ENCODE data around the gene ABL1.
A peak's percentile ranks its signal among the peaks of the same experiment; 100 is the strongest.
"Not testable (repeated sequence)": the region's sequence is repeated elsewhere in the genome, so short reads cannot be mapped to it uniquely, and the experiment has no call there.

ABL1 gene

DNA sequence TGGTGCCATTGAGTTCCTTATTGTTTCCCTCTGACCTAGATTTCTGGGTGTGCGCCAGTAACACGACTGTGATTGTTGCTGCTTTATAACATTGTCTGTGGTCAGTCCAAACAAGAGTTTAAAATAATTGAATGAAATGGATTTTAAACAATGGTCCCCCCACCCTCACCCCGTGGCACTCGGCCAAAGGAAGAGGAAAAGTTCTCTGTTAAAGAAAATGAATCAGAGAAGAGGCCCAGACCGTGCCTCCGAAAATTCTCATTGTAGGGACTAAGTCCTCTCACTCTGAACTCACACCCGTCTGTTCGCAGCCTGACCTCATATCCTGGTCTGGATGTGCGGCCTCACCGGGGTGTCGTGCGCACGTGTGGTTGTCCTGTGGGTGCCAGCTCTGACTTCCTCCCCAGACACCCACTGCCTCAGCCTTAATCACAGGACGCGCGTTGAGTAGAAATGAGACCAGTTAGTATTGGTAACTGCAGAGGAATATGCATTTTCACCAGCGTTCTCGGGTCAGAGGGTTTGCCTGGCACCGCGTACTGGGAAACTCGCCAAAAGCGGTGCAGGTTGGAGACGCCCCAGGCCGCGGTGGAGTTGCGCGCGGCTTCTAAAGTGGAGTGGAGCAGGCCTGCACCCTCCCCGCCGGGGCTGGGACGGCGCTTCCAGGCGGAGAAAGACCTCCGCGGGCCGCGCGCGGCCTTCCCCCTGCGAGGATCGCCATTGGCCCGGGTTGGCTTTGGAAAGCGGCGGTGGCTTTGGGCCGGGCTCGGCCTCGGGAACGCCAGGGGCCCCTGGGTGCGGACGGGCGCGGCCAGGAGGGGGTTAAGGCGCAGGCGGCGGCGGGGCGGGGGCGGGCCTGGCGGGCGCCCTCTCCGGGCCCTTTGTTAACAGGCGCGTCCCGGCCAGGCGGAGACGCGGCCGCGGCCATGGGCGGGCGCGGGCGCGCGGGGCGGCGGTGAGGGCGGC, at the start of gene ABL1:
ABL1 (plus strand) TSS at position 884 of the 966 bp plus-strand sequence. CDS start 193 bp downstream, outside the sequence.
- DNase-seq = peak; percentile 35

DNA sequence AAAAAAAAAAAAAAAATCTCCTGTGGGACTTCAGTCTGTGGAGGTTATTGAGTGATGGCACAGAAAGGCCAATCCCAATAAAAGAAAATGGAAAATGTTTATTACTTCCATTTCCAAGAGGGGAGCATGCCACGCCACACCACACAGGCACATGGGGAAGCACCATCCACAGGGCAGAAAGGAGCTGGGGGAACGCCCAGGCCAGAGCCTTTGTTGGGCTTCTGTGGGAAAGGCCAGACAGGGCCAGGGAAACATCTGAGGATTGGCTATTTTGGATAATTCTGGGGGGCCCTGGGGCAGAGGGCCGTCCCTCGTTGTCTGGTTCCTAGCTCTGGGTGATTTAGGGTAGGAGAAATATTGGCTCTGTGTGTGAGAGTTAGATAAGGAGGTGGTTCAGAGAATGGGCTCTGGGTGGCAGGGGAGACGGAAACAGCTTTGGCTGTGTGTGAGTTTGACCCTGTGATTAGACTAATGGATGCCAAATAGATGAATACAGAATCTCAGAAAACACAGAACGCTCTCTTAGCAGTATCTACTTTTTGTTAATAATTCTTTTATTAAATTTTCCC, 49.0 kb upstream of the ABL1 start:
- no peak for DNase-seq

DNA sequence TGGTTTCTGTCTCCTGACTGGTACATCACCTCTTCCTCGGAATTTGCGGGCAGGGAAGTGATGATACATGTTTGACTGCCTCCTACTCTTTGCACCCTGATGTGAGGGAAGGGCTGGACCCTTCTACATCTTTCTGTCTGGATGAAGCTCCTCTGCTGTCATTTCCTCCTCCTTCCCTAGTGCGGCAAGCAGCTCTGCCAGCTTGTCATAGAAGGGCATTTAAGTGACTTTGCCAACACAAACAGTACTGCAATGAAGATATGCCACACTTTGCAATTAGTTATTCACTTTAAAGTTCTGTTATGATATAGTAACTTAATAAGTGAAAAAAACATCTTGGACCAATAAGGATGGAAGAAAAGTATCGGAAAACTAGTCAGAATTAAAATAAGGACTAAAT, 48.5 kb upstream of the ABL1 start:
- DNase-seq = no peak

DNA sequence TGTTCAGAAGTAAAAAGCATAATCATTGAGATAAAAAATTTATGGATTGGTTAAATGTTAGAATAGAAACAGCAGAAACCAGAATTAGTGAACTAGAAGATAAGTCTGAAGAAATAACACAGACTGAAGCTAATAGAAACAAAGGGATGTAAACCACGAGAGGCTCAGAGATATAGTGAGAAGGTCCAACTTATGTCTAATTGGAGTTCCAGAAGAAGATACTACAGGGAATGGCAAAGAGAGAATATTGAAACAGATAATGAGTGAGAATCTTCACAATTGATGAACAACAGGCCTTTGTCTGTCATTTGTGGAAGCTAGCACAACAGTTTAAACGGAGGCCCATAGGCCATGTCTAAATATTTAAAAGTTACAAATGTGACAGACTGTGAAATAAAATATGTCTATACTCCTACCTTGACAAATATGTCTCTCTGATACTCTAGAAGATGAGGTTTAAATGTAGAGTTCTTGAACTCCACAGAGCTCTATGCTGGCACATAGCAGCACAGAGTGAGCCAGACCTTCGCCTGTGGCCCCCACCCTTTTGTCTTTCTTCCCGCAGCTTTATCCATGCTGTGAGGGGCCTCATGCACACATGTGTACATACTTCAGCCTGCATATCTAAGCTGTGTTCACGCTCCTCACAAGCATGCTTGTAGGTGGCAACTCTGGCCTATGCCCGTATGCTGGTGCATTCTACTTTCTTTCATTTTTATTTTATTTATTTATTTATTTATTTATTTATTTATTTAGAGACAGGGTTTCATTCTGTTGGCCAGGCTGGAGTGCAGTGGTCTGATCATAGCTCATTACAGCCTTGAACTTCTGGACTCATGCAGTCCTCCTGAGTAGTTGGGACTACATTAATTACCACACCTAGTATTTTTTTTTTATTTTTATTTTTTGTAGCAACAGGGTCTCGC, 45.0 kb upstream of the ABL1 start:
- no peak for DNase-seq

GRCh38 chr9:130791303-130791894, 43.7 kb upstream of the ABL1 start:
- no peak for DNase-seq

GRCh38 chr9:130793589-130793988, 41.5 kb upstream of the ABL1 start:
- DNase-seq = no peak

- not testable (repeated sequence) for DNase-seq
Observed at GRCh38 chr9:130794021-130794420, 41.0 kb upstream of the ABL1 start.

DNA sequence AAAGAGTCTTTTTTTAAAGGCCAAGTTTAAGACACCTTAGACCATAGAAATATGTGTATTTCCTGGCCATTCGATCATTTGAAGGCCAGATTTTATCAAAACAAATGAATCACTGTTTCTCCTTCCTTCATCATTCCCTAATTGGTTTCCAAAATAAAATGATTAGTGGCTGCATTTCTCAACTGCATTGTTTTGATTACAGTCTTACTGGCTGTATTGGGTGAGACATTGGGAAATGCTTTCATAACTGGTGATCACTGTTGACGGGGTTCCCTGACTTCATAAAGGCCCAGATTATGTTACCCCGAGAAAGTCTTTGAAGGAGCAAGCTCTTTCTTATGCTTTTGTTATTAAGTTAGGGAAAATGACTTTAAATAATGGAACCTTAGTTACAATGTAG, 40.6 kb upstream of the ABL1 start:
- DNase-seq = not testable (repeated sequence)

- DNase-seq = no peak
Observed at GRCh38 chr9:130794923-130795495, 40.0 kb upstream of the ABL1 start.

DNA sequence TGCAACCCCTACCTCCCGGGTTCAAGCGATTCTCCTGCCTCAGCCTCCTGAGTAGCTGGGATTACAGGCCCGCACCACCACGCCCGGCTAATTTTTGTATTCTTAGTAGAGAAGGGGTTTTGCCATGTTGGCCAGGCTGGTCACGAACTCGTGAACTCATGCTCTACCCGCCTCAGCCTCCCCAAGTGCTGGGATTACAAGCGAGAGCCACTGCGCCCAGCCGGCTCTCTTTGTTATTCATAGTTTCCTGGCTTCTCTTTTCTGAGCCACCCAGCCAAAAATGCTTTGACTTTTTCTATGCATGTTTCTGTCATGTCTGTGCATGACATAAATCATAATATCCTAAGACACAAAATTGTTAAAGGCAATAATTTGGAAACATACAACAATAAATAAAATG, 31.9 kb upstream of the ABL1 start:
- not testable (repeated sequence) for DNase-seq

- no peak for DNase-seq
Observed at GRCh38 chr9:130805510-130806326, 29.3 kb upstream of the ABL1 start.

DNA sequence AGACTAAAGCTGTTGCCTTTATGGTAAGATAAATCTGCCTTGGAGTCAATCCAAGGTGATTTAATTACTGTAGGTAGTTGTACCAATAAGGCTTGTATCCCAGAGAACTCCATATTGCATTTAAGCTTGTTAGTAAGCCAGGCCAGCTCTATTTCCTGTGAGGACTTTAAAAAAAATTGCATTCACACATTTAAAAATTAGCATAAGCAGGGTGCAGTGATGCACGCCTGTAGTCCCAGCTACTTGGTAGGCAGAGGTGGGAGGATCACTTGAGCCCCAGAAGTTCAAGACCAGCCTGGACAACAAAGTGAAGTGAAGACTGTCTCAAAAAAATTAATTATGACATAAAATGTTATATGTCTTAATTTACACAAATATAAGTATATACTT, 28.7 kb upstream of the ABL1 start:
- DNase-seq = no peak

- no peak for DNase-seq
Observed at GRCh38 chr9:130810609-130811136, 24.4 kb upstream of the ABL1 start.

DNA sequence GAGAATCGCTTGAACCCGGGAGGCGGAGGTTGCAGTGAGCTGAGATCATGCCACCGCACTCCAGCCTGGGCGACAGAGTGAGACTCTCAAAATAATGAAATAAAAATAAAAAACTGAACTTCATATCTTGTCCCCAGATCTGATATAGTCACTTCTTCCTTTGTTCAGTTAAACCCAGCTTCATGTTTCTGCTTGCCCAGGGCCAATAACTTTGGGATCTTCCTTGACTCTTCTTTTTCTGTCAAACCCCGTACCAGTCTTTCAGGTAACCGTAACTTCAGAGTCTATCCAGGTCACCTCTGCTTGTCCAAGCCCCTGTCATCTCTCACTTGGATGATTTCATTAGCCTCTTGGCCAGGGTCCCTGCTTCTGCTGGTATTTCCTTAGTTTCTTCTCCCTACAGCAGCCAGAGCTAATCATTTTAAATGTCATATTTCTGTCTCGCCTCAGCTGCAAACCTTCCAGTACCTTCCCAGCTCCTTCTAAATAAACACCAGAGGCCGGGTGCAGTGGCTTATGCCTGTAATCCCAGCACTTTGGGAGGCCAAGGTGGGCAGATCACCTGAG, 19.7 kb upstream of the ABL1 start:
- no peak for DNase-seq

DNA sequence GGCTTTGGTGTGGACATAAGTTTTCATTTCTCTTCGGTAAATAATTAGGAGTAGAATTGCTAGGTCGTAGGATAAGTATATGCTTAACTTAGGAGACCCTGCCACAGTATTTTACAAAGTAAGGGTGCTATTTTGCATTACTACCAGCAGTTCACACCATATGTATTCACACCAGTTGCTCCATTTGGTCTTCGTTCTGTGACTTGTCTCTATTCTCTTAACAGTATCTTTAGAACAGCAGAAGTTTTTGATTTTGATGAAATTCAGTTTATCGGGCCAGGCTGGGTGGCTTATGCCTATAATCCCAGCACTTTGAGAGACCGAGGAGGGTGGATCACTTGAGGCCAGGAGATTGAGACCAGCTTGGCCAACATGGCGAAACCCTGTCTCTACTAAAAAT, 17.1 kb upstream of the ABL1 start:
- no peak for DNase-seq

DNA sequence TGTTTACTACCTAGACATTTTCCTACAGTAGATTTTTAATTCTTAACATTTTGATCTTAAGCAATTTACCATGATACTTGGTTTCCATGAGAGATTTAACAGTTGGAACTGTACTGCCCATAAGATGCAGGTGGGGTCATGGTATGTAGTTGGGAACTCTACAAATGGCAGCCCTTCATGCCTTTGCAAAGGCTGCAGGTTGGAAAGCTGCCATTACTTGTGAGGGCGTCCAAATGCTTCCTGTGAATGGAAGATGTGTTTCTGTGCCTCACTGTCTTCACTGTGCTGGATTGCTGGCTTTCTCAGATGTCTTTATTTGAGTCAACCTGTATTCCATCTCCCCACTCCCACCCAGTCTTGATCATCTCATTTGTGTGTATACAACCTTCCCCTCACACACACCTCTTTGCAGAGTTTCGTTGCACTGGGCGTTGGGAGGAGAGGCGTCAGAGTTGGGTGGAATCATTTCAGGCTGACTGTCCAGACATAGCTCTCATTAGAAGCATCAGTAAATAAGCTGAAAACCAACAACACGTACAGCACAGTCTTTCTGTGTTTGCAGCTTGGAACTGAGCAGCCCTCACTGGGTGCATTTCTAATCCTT, 14.8 kb upstream of the ABL1 start:
- no peak for DNase-seq

DNA sequence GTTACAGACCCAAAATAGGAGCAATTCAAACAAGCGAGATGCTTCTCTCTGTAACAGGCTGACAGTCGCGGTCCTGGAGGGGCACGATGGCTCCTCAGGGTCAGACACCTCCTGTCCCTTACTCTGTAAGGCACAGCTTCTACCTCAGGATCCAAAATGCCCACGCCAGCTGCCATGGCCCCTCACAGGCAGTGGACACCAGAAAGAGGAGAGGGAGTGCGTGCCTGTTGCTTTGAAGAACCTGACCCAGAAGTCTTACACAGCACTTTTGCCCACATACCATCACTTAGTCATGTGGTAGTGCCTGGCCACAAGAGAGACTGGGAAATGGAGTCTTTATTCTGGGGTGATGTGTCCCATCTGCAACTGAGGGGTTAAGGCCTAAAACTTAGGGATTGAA, 11.6 kb upstream of the ABL1 start:
- DNase-seq = no peak

DNA sequence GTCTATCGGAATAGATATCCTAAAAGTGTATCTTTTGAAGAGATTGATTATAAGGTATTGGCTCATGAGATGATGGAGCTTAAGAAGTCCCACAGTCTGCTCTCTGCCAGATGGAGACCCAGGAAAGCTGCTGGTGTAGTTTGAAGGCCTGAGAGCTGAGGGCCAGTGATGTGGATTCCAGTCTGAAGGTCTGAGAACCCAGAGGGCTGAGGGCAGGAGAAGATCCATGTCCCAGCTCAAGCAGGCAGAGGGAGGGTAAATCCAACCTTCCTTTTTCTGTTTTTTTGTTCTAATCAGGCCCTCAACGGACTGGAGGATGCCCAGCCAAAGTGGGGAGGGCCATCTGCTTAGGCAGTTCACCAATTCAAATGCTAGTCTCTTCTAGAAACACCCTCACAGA, 11.0 kb upstream of the ABL1 start:
- no peak for DNase-seq

GRCh38 chr9:130824643-130825350, 10.3 kb upstream of the ABL1 start:
- DNase-seq = no peak

DNA sequence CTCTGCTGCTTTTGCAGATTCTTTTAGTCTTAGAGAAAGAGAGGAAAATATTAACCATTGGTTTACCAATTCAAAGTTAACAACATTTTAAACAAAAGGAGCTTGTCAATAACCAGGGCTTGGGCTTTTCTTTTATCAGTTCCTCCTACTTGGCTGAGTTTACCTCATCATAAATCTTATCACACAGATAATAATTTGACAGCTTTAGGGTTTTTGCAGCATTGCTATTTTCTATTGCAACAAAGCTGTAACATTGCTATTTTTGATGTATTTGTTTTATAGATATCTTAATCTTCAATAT, 9.8 kb upstream of the ABL1 start:
- no peak for DNase-seq

Measured in NCI-H748 treated with DMSO at 0.1 percent for 48 hours (cell line).